Adrenal gland (tissue), 12 donors: ENCODE measurements around the gene F12. TPM values are rescaled to one million over a fixed set of nuclear protein-coding genes. Genes with fewer than 3 reads are reported as not detected.

Experiments used
- DNase-seq, 7 donors: peaks; one replicate each; pipeline ENCODE4 v3.0.0-alpha.2; 2019 to 2020
- H3K27ac ChIP-seq, 5 donors: fragments of 200-600 bp; sonication (generic) in 4 of 5; 1 replicate in 3 of 5; 2 replicates in 2 of 5; pipeline versions ENCODE4 v1.5.1 to v1.8.0; 2016 to 2020; ENCODE audit warnings: mild to moderate bottlenecking in 1 of 5
- H3K27me3 ChIP-seq: fragments of 200-600 bp; 2 replicates; pipeline ENCODE4 v1.8.0; 2021
- H3K36me3 ChIP-seq, 2 donors: fragments of 200-600 bp; replicated peaks in 1 of 2; 1 replicate in 1 of 2; 2 replicates in 1 of 2; pipeline versions ENCODE4 v1.5.1 to v1.8.0; 2018 to 2022
- H3K4me1 ChIP-seq, 2 donors: fragments of 200-600 bp; replicated peaks in 1 of 2; 1 replicate in 1 of 2; 2 replicates in 1 of 2; pipeline versions ENCODE4 v1.5.1 to v1.8.0; 2018 to 2021
- H3K4me3 ChIP-seq, 4 donors: fragments of 200-600 bp; sonication (generic) in 3 of 4; one replicate each; pipeline ENCODE4 v1.5.1; 2016 to 2018
- H3K9me3 ChIP-seq, 3 donors: fragments of 200-600 bp; sonication (generic) in 1 of 3; replicated peaks in 1 of 3; 1 replicate in 2 of 3; 2 replicates in 1 of 3; pipeline versions ENCODE4 v1.5.1 to v1.8.0; 2016 to 2021
- CTCF ChIP-seq, 6 experiments: fragments of 450-650 bp in 4 of 6; fragments of 200-600 bp in 2 of 6; sonication (generic) in 1 of 6; IDR thresholded peaks; 1 replicate in 5 of 6; 2 replicates in 1 of 6; pipeline versions ENCODE4 v1.5.1 to v1.8.0; 2016 to 2021; ENCODE audit warnings: antibody characterized with exemption in 6 of 6, mild to moderate bottlenecking in 2 of 6, moderate library complexity in 1 of 6
- POLR2A ChIP-seq, 2 donors: fragments of 450-650 bp; IDR thresholded peaks; one replicate each; pipeline ENCODE4 v1.6.1; 2017; ENCODE audit warnings: antibody characterized with exemption in 2 of 2, mild to moderate bottlenecking in 2 of 2, moderate library complexity in 1 of 2
- WGBS, 4 donors: extraction: QIAGEN DNeasy Blood & Tissue Kit in 2 of 4; methylation state at CpG; one replicate each; pipeline versions ENCODE4 v1.1.5 to v1.1.7; 2013 to 2017; 5-methylcytosine and 5-hydroxymethylcytosine counted together
- intact Hi-C, 2 donors: fragments of 100-400 bp; cut with DNase I; formaldehyde crosslinking; loops; one replicate each; pipeline versions ENCODE4 v1.14.1 to v1.15.0; 2022 to 2023
- polyA plus RNA-seq, 3 donors: library from polyadenylated mRNA; stranded (reverse); fragments of 200-250 nt in 2 of 3; fragments of 350-450 nt in 1 of 3; fragmentation: Illumina TruSeq in 1 of 3; extraction: RNeasy Lipid Tissue Mini Kit (QIAGEN cat#74804) in 1 of 3; gene quantifications; one replicate each; pipeline ENCODE4 v1.2.3, GENCODE V29; 2013 to 2014
- total RNA-seq, 9 donors: library from RNA; depleted of rRNA in 4 of 9; stranded (reverse); fragments of >200 nt in 4 of 9; fragments of 120-200 nt in 1 of 9; fragmentation: NEBNext Ultra II Directional in 1 of 9; extraction: Animal tissue kit (Norgen Biotek cat#: 25700) in 1 of 9; gene quantifications; one replicate each; pipeline versions ENCODE4 v1.1.0 to v1.2.4, GENCODE V29; 2013 to 2023
- donor health status: healthy with polysubstance abuse.
- donor health status: Bipolar disorder and iron deficiency.
- donor health status: DM: yes; HTN: yes; CAD: no.
- donor health status: DM: no; HTN: no; CAD: no.
- donor health status: DM: no; HTN: no; CAD: no.
- donor health status: DM: yes; HTN: yes; CAD: no.

F12 gene
- total and polyA plus RNA-seq, 12 donors = 0.11 to 0.80 (median 0.36) TPM; not detected in 3

- intact Hi-C loops = no loop called here
- Histone ChIP-seq H3K4me3 (no peak overlapping the region), H3K36me3 (no peaks in the 10 kb centered on the region), H3K27me3 (peaks cover 65% of the 10 kb centered on the region), H3K4me1 (peaks cover 13 to 27% of the 10 kb centered on the region in 2 donors), H3K27ac (no peak overlapping the region), H3K9me3 (no peaks in the 10 kb centered on the region)
- 5 to 6% (median 5%) methylated on average over 11 to 49 of the region's 49 CpGs for WGBS, 4 donors
- TF ChIP-seq POLR2A (IDR thresholded peaks at IDR 0.05) (no peak), CTCF (IDR thresholded peaks at IDR 0.05) (peak in 4 of 6 experiments; percentile 24 to 42 (median 38))
- peak in 6 of 7 donors; percentile 54 to 77 (median 56) for DNase-seq
These were observed 6.9 kb downstream of the F12 start for GRCh38 chr5:177402271-177403043.

GRCh38 chr5:177399997-177400868 lies 9.1 kb downstream of the F12 start, which contains the start of gene PFN3:
Gene PFN3, minus strand, starts transcription at chr5:177400661. Its CDS starts 85 bp downstream, at chr5:177400576.
- Histone ChIP-seq H3K36me3 (no peaks in the 10 kb centered on the region), H3K27me3 (peaks cover 69% of the 10 kb centered on the region), H3K4me1 (peaks cover 13 to 27% of the 10 kb centered on the region in 2 donors), H3K9me3 (no peaks in the 10 kb centered on the region), H3K4me3 (no peak within 1 kb of the TSS), H3K27ac (no peak within 1 kb of the TSS)
- WGBS, 4 donors = 14 to 36% (median 18%) methylated on average over 11 to 92 of the region's 92 CpGs
- TF ChIP-seq CTCF (IDR thresholded peaks at IDR 0.05) (no peak), POLR2A (IDR thresholded peaks at IDR 0.05) (no peak)
- intact Hi-C loops = no loop called here
- DNase-seq = no peak

- DNase-seq = no peak
- no peak overlapping the region for H3K27ac ChIP-seq
- peaks cover 58% of the 10 kb centered on the region for H3K27me3 ChIP-seq
- no peaks in the 10 kb centered on the region for H3K9me3 ChIP-seq
- H3K4me1 ChIP-seq = peaks cover 0 to 8% of the 10 kb centered on the region in 2 donors
- intact Hi-C loops = no loop called here
- WGBS, 4 donors = 76 to 83% (median 81%) methylated on average over 8 to 16 of the region's 16 CpGs
- TF ChIP-seq CTCF (IDR thresholded peaks at IDR 0.05) = no peak
- no peak for TF ChIP-seq POLR2A (IDR thresholded peaks at IDR 0.05)
- no peaks in the 10 kb centered on the region for H3K36me3 ChIP-seq
- no peak overlapping the region for H3K4me3 ChIP-seq
These were observed 11.4 kb downstream of the F12 start for GRCh38 chr5:177397875-177398390.

- no peaks in the 10 kb centered on the region for H3K36me3 ChIP-seq
- H3K27me3 ChIP-seq = peaks cover 47% of the 10 kb centered on the region
- no peak for DNase-seq
- 78 to 84% (median 80%) methylated on average over 6 to 10 of the region's 10 CpGs for WGBS, 4 donors
- no peaks in the 10 kb centered on the region for H3K9me3 ChIP-seq
- intact Hi-C loops = no loop called here
- no peak overlapping the region for H3K27ac ChIP-seq
- H3K4me1 ChIP-seq = no peaks in the 10 kb centered on the region
- no peak overlapping the region for H3K4me3 ChIP-seq
- TF ChIP-seq POLR2A (IDR thresholded peaks at IDR 0.05) = no peak
- no peak for TF ChIP-seq CTCF (IDR thresholded peaks at IDR 0.05)
These were observed 12.6 kb downstream of the F12 start for GRCh38 chr5:177396807-177397206.
